Fibroblast of mammary gland (primary cell): ENCODE data around the gene CT47C1.

Experiments
- DNase-seq: peaks from one replicate; pipeline ENCODE4 v3.0.0-alpha.2; 2010; ENCODE audit warnings: low read depth
- H3K4me3 ChIP-seq: 2 replicates; pipeline ENCODE4 v1.5.1; 2011; ENCODE audit warnings: low read depth, mild to moderate bottlenecking, low read length, moderate library complexity; ENCODE audit not compliant: control insufficient read depth
- TF ChIP-seq, protein P1 (sequence below): conservative IDR thresholded peaks from 2 replicates; pipeline ENCODE4 v1.5.1; 2011; ENCODE audit warnings: low read depth, low read length, inconsistent platforms; ENCODE audit not compliant: control insufficient read depth, insufficient read depth

Gene CT47C1

DNA sequence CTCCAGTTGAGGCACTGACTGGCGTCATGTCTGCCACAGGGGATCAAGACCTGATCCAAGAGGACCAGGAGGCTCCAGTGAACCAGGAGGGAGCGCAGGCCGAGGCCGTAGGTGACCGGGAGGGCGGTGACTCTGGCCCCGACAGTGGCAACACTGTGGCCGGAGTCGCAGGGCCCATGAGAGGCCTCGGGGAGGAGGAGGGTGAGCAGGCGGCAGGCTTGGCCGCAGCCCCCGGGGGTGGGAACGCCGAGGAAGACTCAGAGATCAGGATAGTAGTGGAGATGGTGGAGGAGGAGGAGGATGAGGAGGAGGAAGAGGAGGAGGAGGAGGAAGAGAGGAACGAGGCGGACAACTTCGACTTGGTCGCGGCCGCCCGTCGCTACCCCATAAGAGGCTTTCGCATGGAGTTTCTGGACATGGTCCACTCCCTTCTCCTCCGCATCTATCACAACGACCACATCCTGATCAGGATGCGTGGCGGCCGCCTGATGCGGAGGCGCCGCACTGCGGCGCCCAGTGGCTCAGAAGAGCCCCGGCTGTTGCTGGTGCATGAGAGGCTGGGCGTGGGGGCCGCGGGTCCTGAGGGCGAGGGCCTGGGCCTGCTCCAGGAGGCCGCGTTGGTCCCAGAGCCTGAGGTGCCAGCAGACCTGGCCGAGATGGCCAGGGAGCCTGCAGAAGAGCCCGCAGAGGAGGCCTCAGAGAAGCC, 560 bp downstream of the CT47C1 start:
- DNase-seq, result no peak
- TF ChIP-seq, protein P1, sequence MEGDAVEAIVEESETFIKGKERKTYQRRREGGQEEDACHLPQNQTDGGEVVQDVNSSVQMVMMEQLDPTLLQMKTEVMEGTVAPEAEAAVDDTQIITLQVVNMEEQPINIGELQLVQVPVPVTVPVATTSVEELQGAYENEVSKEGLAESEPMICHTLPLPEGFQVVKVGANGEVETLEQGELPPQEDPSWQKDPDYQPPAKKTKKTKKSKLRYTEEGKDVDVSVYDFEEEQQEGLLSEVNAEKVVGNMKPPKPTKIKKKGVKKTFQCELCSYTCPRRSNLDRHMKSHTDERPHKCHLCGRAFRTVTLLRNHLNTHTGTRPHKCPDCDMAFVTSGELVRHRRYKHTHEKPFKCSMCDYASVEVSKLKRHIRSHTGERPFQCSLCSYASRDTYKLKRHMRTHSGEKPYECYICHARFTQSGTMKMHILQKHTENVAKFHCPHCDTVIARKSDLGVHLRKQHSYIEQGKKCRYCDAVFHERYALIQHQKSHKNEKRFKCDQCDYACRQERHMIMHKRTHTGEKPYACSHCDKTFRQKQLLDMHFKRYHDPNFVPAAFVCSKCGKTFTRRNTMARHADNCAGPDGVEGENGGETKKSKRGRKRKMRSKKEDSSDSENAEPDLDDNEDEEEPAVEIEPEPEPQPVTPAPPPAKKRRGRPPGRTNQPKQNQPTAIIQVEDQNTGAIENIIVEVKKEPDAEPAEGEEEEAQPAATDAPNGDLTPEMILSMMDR, result no peak
- H3K4me3 ChIP-seq, result no peak overlapping the region

DNA sequence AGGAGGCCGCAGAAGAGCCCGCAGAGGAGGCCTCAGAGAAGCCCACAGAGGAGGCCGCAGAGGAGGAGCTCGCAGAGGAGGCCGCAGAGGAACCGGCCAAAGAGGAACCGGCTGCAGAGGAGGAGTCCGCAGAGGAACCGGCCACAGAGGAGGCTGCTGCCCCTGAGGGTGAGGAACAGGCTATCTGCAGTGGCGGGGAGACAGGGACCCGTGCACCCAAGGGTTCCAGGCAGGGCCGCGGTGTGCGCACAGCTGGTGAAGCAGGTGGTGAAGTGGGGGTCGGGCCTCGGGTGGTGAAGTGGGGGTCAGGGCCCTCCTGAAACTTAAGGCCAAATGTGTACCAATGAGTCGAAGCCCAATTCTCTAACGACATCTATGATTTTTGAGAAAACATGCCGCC, 1.1 kb downstream of the CT47C1 start:
- DNase-seq, result no peak
- TF ChIP-seq, protein P1, result no peak
- no peak overlapping the region for H3K4me3 ChIP-seq

- no peak for DNase-seq
- H3K4me3 ChIP-seq, result no peak overlapping the region
- TF ChIP-seq, protein P1, result no peak
Measured at GRCh38 chrX:119075270-119076025, 2.7 kb downstream of the CT47C1 start.

- H3K4me3 ChIP-seq, result no peak overlapping the region
- TF ChIP-seq, protein P1, result no peak
- DNase-seq, result no peak
Measured at GRCh38 chrX:119082278-119082677, 9.5 kb downstream of the CT47C1 start.

DNA sequence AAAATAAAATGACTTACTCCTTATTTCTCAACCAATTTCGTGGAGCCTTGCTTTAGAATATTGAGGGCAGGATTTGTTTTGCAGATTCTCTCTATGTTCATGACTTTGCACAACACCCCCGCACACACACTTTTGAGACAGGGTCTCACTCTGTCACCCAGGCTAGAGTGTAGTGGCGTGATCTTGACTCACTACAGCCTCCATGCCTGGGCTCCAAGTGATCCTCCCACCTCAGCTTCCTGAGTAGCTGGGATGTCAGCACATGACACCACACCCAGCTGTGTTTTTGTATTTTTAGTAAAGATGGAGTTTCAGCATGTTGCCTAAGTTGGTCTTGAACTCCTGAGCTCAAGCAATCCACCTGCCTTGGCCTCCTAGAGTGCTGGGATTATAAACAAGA, 12.0 kb downstream of the CT47C1 start:
- no peak overlapping the region for H3K4me3 ChIP-seq
- TF ChIP-seq, protein P1, result no peak
- no peak for DNase-seq

DNA sequence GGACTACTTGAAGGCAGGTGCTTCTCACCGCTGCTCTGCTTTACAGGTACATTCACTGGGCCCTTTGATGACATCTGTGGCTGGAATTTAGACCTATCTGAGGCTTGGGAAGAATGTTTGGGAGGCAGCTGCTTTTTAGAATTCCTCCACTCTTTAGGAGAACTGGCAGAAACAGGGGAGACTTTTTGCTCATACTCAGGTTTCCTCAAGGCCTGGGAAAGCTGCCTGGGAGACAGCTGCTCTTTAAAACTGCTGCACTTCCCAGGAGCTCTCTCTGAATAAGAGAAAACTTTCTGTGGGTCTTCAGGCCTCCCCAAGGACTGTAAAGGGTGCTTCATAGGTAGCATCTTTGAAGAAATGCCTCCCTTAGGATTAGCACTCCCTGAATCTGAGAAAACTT, 14.3 kb downstream of the CT47C1 start:
- DNase-seq, result no peak
- H3K4me3 ChIP-seq, result no peak overlapping the region
- TF ChIP-seq, protein P1, result no peak

- DNase-seq, result no peak
- no peak overlapping the region for H3K4me3 ChIP-seq
- TF ChIP-seq, protein P1, result no peak
Measured at GRCh38 chrX:119089619-119090018, 16.8 kb downstream of the CT47C1 start.
